Neural cell (in vitro differentiated cells): ENCODE measurements around the gene DHPS.

Experiments
- CTCF ChIP-seq: fragments of 450-650 bp; IDR thresholded peaks from 2 replicates; pipeline ENCODE4 v1.5.1; 2014; ENCODE audit warnings: antibody characterized with exemption, mild to moderate bottlenecking, moderate library complexity; ENCODE audit not compliant: poor library complexity, severe bottlenecking
- POLR2AphosphoS5 ChIP-seq: IDR thresholded peaks from 2 replicates; pipeline ENCODE4 v1.6.1; 2012
- TAF1 ChIP-seq: IDR thresholded peaks from 2 replicates; pipeline ENCODE4 v1.6.1; 2012; ENCODE audit warnings: low read depth

- TF ChIP-seq CTCF (no peak), TAF1 (no peak), POLR2AphosphoS5 (no peak)
These were observed 12.8 kb downstream of the DHPS start for GRCh38 chr19:12668932-12669269.
